NB4 (cell line): Measurements from ENCODE around the gene PSMC2.

ENCODE experiments used
- MAX ChIP-seq: IDR thresholded peaks from 2 replicates; pipeline ENCODE4 v1.6.1; 2011; ENCODE audit warnings: low read depth, low read length
- POLR2A ChIP-seq: IDR thresholded peaks from 2 replicates; pipeline ENCODE4 v1.6.1; 2011; ENCODE audit warnings: mild to moderate bottlenecking; ENCODE audit not compliant: insufficient read length; ENCODE audit errors: extremely low read depth
- TF ChIP-seq, protein P1 (sequence below): IDR thresholded peaks from one replicate; pipeline ENCODE4 v1.5.1; 2012; ENCODE audit warnings: low read depth, low read length

- TF ChIP-seq, protein P1, sequence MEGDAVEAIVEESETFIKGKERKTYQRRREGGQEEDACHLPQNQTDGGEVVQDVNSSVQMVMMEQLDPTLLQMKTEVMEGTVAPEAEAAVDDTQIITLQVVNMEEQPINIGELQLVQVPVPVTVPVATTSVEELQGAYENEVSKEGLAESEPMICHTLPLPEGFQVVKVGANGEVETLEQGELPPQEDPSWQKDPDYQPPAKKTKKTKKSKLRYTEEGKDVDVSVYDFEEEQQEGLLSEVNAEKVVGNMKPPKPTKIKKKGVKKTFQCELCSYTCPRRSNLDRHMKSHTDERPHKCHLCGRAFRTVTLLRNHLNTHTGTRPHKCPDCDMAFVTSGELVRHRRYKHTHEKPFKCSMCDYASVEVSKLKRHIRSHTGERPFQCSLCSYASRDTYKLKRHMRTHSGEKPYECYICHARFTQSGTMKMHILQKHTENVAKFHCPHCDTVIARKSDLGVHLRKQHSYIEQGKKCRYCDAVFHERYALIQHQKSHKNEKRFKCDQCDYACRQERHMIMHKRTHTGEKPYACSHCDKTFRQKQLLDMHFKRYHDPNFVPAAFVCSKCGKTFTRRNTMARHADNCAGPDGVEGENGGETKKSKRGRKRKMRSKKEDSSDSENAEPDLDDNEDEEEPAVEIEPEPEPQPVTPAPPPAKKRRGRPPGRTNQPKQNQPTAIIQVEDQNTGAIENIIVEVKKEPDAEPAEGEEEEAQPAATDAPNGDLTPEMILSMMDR: no peak
- no peak for TF ChIP-seq POLR2A
- no peak for TF ChIP-seq MAX
Observed at GRCh38 chr7:103418241-103418640, 70.8 kb downstream of the PSMC2 start.
